Psoas muscle (tissue), 8 donors: Measurements from ENCODE around the gene TOB1. TPM values are rescaled to one million over a fixed set of nuclear protein-coding genes. Genes with fewer than 3 reads are reported as not detected.

Source experiments
- ATAC-seq, 4 donors: fragments of 200-7000 bp; cut with Tn5 transposase; one replicate each; pipeline ENCODE4 v1.9.1; 2020; ENCODE audit warnings: moderate library complexity in 3 of 4, mild to moderate bottlenecking in 2 of 4
- DNase-seq, 2 donors: peaks; one replicate each; pipeline ENCODE4 v3.0.0-alpha.2; 2020
- H3K27ac ChIP-seq: fragments of 200-600 bp; one replicate; pipeline ENCODE4 v1.8.0; 2022
- H3K27me3 ChIP-seq, 3 donors: fragments of 200-600 bp in 1 of 3; one replicate each; pipeline versions ENCODE4 v1.6.1 to v1.8.0; 2013 to 2022; ENCODE audit warnings: low read length in 2 of 3, mild to moderate bottlenecking in 2 of 3, moderate library complexity in 1 of 3; ENCODE audit not compliant: insufficient read depth in 3 of 3
- H3K36me3 ChIP-seq, 2 donors: fragments of 200-600 bp in 1 of 2; one replicate each; pipeline versions ENCODE4 v1.6.1 to v1.8.0; 2013 to 2022; ENCODE audit warnings: low read depth in 1 of 2, mild to moderate bottlenecking in 1 of 2, moderate library complexity in 1 of 2; ENCODE audit not compliant: insufficient read depth in 1 of 2
- H3K4me1 ChIP-seq: fragments of 200-600 bp; one replicate; pipeline ENCODE4 v1.8.0; 2022
- H3K4me3 ChIP-seq: fragments of 200-600 bp; one replicate; pipeline ENCODE4 v1.8.0; 2022; ENCODE audit warnings: mild to moderate bottlenecking
- H3K9me3 ChIP-seq: fragments of 200-600 bp; one replicate; pipeline ENCODE4 v1.8.0; 2022
- CTCF ChIP-seq: fragments of 200-600 bp; IDR thresholded peaks from one replicate; pipeline ENCODE4 v1.8.0; 2022; ENCODE audit warnings: antibody characterized with exemption
- WGBS, 3 donors: extraction: QIAGEN DNeasy Blood & Tissue Kit; methylation state at CpG; one replicate each; pipeline versions ENCODE4 v1.1.6 to v1.1.7; 2013; 5-methylcytosine and 5-hydroxymethylcytosine counted together
- intact Hi-C, 2 donors: fragments of 100-400 bp; cut with DNase I; formaldehyde crosslinking; loops; one replicate each; pipeline versions ENCODE4 v1.11.0 to v1.14.2; 2022
- polyA plus RNA-seq, 3 donors: library from polyadenylated mRNA; stranded (reverse); fragments of 200-250 nt; gene quantifications; one replicate each; pipeline ENCODE4 v1.2.3, GENCODE V29; 2013
- total RNA-seq, 4 donors: library from RNA; stranded (reverse); fragmentation: NEBNext Ultra II Directional in 2 of 4; extraction: Animal tissue kit (Norgen Biotek cat#: 25700) in 2 of 4; gene quantifications; one replicate each; pipeline versions ENCODE4 v1.2.1 to v1.2.4, GENCODE V29; 2021 to 2023
- donor health status: healthy with polysubstance abuse.
- donor health status: DM: no; HTN: no; CAD: no; lungs with moderate emphysema.
- donor health status: Bipolar disorder and iron deficiency.
- donor health status: healthy.
- donor health status: DM: yes; HTN: yes; CAD: no.
- donor health status: DM: no; HTN: no; CAD: no.
- donor health status: DM: no; HTN: no; CAD: no.
- donor health status: DM: yes; HTN: yes; CAD: no.

TOB1 gene
- total and polyA plus RNA-seq, 7 donors: 12.8 to 155 (median 74.9) TPM

GRCh38 chr17:50858486-50859225 lies 7.5 kb downstream of the TOB1 start:
- Histone ChIP-seq H3K27ac (peak overlapping the region; percentile 100), H3K4me1 (peaks cover 34% of the 10 kb centered on the region), H3K27me3 (no peaks in the 10 kb centered on the region), H3K36me3 (peaks cover 0 to 24% of the 10 kb centered on the region in 2 donors), H3K9me3 (no peaks in the 10 kb centered on the region), H3K4me3 (no peak overlapping the region)
- TF ChIP-seq CTCF: no peak
- ATAC-seq (no peak), DNase-seq (no peak)
- 88 to 92% (median 89%) methylated on average over 12 of the region's 12 CpGs for WGBS, 3 donors
- intact Hi-C loops: no loop called here

GRCh38 chr17:50856431-50856830 lies 9.7 kb downstream of the TOB1 start:
- H3K27ac ChIP-seq: peak overlapping the region; percentile 95
- no peaks in the 10 kb centered on the region for H3K27me3 ChIP-seq
- DNase-seq (no peak), ATAC-seq (no peak)
- peaks cover 0 to 2% of the 10 kb centered on the region in 2 donors for H3K36me3 ChIP-seq
- H3K4me3 ChIP-seq: peak overlapping the region; percentile 17
- H3K4me1 ChIP-seq: peaks cover 35% of the 10 kb centered on the region
- 79 to 84% (median 79%) methylated on average over 2 of the region's 2 CpGs for WGBS, 3 donors
- no peaks in the 10 kb centered on the region for H3K9me3 ChIP-seq
- no peak for TF ChIP-seq CTCF
- intact Hi-C loops: no loop called here

GRCh38 chr17:50855708-50856330 lies 10.3 kb downstream of the TOB1 start:
- intact Hi-C loops: no loop called here
- Histone ChIP-seq H3K9me3 (no peaks in the 10 kb centered on the region), H3K4me3 (peak overlapping the region; percentile 17), H3K4me1 (peaks cover 38% of the 10 kb centered on the region), H3K27me3 (no peaks in the 10 kb centered on the region), H3K36me3 (no peaks in the 10 kb centered on the region), H3K27ac (peak overlapping the region; percentile 95)
- TF ChIP-seq CTCF: no peak
- DNase-seq (no peak), ATAC-seq (peak in 2 of 4 donors; percentile 33 to 40)
- WGBS, 3 donors: 26 to 39% (median 28%) methylated on average over 6 of the region's 6 CpGs

DNA sequence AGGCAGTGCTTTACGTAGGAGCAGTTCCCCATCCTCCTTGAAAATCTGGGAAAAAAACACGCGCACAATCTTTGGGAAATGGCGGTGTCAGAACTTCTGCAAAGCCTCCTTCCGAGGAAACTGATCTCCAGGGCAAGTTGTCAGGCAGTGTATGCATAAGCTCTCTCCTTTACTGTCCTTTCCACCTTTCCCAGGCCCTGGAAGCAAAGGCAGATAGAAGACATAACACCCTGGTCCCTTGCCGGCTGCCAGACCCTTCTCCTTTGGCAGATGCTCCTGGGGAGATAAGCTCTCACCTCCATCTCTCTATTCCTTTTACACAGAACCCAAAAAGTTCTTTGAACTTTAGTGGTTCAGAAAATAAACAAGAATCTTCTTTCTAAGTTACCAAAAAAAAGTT lies 12.4 kb downstream of the TOB1 start:
- intact Hi-C loops: loop anchor here in 1 of 2 donors (2.0 kb wide), 1 partner anchor 95 kb away; no protein-coding TSS in a partner anchor
- H3K27me3 ChIP-seq: no peaks in the 10 kb centered on the region
- H3K36me3 ChIP-seq: no peaks in the 10 kb centered on the region
- H3K4me3 ChIP-seq: no peak overlapping the region
- ATAC-seq: no peak
- no peak for DNase-seq
- peak overlapping the region; percentile 95 for H3K27ac ChIP-seq
- no peak for TF ChIP-seq CTCF
- no peaks in the 10 kb centered on the region for H3K9me3 ChIP-seq
- peaks cover 43% of the 10 kb centered on the region for H3K4me1 ChIP-seq
- 70 to 81% (median 72%) methylated on average over 6 of the region's 6 CpGs for WGBS, 3 donors
